Measurements from ENCODE around the gene RHOH. TPM values are rescaled to one million over a fixed set of nuclear protein-coding genes. Genes with fewer than 3 reads are reported as not detected.

The RHOH gene
- total RNA-seq, 1 donor from 2014 or later, result 0.53 TPM

DNA sequence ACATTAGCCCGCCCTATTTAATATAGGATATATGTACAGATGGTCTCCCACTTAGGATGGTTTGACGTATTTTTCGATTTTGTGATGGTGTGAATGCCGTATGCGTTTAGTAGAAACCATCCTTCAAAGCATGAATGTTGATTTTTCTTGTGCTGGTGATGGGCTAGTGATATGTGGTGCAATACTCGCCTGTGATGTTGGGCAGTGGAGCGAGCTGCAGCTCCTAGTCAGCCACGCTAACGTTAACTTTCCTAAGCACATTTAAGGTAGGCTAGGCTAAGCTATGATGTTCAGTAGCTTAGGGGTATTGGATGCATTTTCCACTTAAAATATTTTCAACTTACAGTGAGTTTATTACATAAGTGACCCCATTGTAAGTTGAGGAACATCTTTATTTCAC lies 36.6 kb upstream of the RHOH start:
- no peak for DNase-seq (ENCODE audit: low read depth)
- Histone ChIP-seq H3K36me3 (ENCODE audit: control insufficient read depth, insufficient read depth, low read length) (no peaks in the 10 kb centered on the region), H3K27me3 (ENCODE audit: control insufficient read depth, insufficient read depth, low read length) (no peaks in the 10 kb centered on the region), H3K4me3 (ENCODE audit: low read depth, low read length) (no peak overlapping the region)
- TF ChIP-seq, protein P1, sequence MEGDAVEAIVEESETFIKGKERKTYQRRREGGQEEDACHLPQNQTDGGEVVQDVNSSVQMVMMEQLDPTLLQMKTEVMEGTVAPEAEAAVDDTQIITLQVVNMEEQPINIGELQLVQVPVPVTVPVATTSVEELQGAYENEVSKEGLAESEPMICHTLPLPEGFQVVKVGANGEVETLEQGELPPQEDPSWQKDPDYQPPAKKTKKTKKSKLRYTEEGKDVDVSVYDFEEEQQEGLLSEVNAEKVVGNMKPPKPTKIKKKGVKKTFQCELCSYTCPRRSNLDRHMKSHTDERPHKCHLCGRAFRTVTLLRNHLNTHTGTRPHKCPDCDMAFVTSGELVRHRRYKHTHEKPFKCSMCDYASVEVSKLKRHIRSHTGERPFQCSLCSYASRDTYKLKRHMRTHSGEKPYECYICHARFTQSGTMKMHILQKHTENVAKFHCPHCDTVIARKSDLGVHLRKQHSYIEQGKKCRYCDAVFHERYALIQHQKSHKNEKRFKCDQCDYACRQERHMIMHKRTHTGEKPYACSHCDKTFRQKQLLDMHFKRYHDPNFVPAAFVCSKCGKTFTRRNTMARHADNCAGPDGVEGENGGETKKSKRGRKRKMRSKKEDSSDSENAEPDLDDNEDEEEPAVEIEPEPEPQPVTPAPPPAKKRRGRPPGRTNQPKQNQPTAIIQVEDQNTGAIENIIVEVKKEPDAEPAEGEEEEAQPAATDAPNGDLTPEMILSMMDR (IDR thresholded peaks at IDR 0.05; ENCODE audit: insufficient read depth, low read length, severe bottlenecking), result no peak
- FAIRE-seq, result no peak

DNA sequence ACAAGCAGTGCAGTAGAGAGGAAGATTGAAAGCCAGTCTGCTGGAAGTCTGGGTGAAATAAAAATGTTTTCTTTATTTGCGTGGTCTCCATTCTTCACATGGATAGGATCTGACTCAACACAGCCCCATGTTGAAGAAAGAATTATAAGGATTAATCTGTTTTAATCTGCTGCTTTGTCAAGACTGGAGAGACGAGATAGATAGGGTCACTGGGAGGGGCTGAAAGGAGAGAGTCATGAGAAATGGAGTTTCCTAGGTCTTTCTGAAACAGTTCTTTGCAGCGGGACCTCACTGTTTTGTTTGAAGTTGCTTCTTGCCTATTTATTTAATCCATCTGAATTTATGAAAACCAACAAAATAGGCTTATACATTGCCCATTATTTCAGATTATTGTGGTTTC lies 32.4 kb upstream of the RHOH start:
- H3K4me3 ChIP-seq (ENCODE audit: low read depth, low read length), result no peak overlapping the region
- DNase-seq (ENCODE audit: low read depth) (no peak), FAIRE-seq (no peak)
- TF ChIP-seq, protein P1 (IDR thresholded peaks at IDR 0.05; ENCODE audit: insufficient read depth, low read length, severe bottlenecking), result no peak
- no peaks in the 10 kb centered on the region for H3K36me3 ChIP-seq (ENCODE audit: control insufficient read depth, insufficient read depth, low read length)
- no peaks in the 10 kb centered on the region for H3K27me3 ChIP-seq (ENCODE audit: control insufficient read depth, insufficient read depth, low read length)

DNA sequence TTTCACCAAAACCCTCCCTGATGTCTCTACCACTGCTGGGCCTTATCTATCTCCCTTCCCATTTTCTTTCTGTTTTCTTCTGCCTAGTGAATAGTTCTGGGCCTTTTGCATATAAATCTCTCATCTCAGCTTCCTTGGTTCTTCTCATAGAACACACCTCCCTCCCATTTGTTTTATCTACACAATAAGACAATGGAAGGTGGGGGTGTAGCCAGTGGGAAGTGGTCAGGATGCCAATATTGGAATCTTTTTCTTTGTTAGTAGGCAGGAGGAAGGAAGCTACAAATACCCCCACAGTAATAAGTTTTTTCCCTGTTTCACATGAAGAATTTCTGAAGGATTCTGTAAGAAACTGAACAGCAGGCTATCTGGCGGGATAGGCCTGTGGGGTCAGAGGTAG lies 30.9 kb upstream of the RHOH start:
- Histone ChIP-seq H3K36me3 (ENCODE audit: control insufficient read depth, insufficient read depth, low read length) (no peaks in the 10 kb centered on the region), H3K27me3 (ENCODE audit: control insufficient read depth, insufficient read depth, low read length) (no peaks in the 10 kb centered on the region), H3K4me3 (ENCODE audit: low read depth, low read length) (no peak overlapping the region)
- DNase-seq (ENCODE audit: low read depth) (no peak), FAIRE-seq (no peak)
- TF ChIP-seq, protein P1 (IDR thresholded peaks at IDR 0.05; ENCODE audit: insufficient read depth, low read length, severe bottlenecking), result no peak

DNA sequence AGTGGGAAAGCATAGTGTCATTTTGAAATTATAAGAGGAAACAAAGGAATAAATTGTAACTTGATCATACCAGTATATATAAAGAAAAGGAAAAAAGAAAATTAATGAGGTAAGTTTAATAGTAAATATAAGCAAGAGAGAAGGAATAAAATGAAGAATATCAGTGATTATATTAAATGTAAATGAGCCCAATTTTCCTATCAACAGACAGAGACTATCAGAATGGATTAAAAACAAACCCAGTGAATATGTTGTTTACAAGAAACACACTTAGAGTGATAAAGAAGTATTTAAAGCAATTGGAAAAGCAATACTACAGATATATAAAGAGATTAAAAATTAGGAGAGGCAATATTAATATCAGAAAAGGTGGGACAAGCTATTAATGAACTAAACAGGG lies 28.8 kb upstream of the RHOH start:
- DNase-seq (ENCODE audit: low read depth) (no peak), FAIRE-seq (no peak)
- TF ChIP-seq, protein P1 (IDR thresholded peaks at IDR 0.05; ENCODE audit: insufficient read depth, low read length, severe bottlenecking), result no peak
- Histone ChIP-seq H3K36me3 (ENCODE audit: control insufficient read depth, insufficient read depth, low read length) (no peaks in the 10 kb centered on the region), H3K4me3 (ENCODE audit: low read depth, low read length) (no peak overlapping the region), H3K27me3 (ENCODE audit: control insufficient read depth, insufficient read depth, low read length) (no peaks in the 10 kb centered on the region)

DNA sequence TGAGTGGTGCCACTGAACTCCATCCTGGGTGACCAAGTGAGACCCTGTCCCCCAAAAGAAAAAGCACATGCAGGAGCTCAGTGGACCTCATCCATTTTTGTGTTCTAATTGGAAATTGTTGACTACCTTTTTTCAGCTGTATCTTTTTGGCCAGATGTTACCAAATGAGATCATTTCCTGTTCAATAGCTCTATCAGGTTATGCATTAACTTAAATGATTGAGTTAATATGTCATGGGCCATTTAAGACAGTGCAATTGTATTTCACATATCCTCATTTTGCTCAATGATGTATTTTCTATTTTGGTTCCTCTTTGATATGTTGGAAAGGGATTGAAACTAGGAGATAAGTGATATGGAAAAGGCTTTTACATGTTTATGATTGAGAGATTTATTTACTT lies 26.2 kb upstream of the RHOH start:
- TF ChIP-seq, protein P1 (IDR thresholded peaks at IDR 0.05; ENCODE audit: insufficient read depth, low read length, severe bottlenecking), result no peak

DNA sequence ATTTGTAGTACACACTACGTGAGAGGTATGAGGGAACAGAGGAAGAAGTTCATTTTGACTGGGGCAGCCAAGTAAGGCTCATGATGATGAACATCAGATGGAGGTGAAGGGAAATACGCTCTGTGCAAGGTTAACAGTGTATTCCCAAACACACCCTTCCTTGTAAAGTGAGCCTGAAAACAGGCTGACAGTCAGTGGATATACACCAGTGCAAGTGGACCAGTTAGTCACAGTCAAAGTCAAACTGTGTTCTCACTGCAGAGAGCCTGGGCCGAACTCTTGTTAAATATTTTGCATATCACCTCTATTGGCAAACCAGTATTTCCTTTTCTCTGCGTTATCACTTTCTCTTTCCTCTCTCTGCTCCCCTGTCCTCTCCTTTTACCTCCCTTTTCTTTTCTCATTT lies 23.4 kb upstream of the RHOH start:
- no peaks in the 10 kb centered on the region for H3K27me3 ChIP-seq (ENCODE audit: control insufficient read depth, insufficient read depth, low read length)
- H3K36me3 ChIP-seq (ENCODE audit: control insufficient read depth, insufficient read depth, low read length), result no peaks in the 10 kb centered on the region
- DNase-seq (ENCODE audit: low read depth) (no peak), FAIRE-seq (no peak)
- no peak overlapping the region for H3K4me3 ChIP-seq (ENCODE audit: low read depth, low read length)
- TF ChIP-seq, protein P1 (IDR thresholded peaks at IDR 0.05; ENCODE audit: insufficient read depth, low read length, severe bottlenecking), result no peak

More for the DNA sequence above, 26.2 kb upstream of the RHOH start:
- H3K27me3 ChIP-seq (ENCODE audit: control insufficient read depth, insufficient read depth, low read length), result no peaks in the 10 kb centered on the region
- DNase-seq (ENCODE audit: low read depth), result no peak
- H3K4me3 ChIP-seq (ENCODE audit: low read depth, low read length), result no peak overlapping the region
- FAIRE-seq, result no peak
- H3K36me3 ChIP-seq (ENCODE audit: control insufficient read depth, insufficient read depth, low read length), result no peaks in the 10 kb centered on the region

Data from bronchial epithelial cell (primary cell).